Measurements from ENCODE around the gene RCOR2.

RCOR2 gene

GRCh38 chr11:63922673-63923192 is 5.8 kb upstream of the RCOR2 start:
- DNase-seq (ENCODE audit: low spot score): no peak

- DNase-seq (ENCODE audit: low spot score): no peak
These were observed 4.0 kb upstream of the RCOR2 start for GRCh38 chr11:63920939-63921417.

- DNase-seq (ENCODE audit: low spot score): no peak
These were observed 3.4 kb upstream of the RCOR2 start for GRCh38 chr11:63920126-63920938.

GRCh38 chr11:63919267-63920125 is 2.5 kb upstream of the RCOR2 start:
- no peak for DNase-seq (ENCODE audit: low spot score)

GRCh38 chr11:63918507-63919191 is 1.7 kb upstream of the RCOR2 start:
- no peak for DNase-seq (ENCODE audit: low spot score)

GRCh38 chr11:63917692-63918506 is 935 bp upstream of the RCOR2 start:
- DNase-seq (ENCODE audit: low spot score): no peak

GRCh38 chr11:63915961-63916836 is 765 bp downstream of the RCOR2 start:
- DNase-seq (ENCODE audit: low spot score): no peak

GRCh38 chr11:63914896-63915691 is 1.9 kb downstream of the RCOR2 start:
- no peak for DNase-seq (ENCODE audit: low spot score)

GRCh38 chr11:63913866-63914830 is 2.8 kb downstream of the RCOR2 start:
- no peak for DNase-seq (ENCODE audit: low spot score)

GRCh38 chr11:63912678-63913077 is 4.3 kb downstream of the RCOR2 start:
- DNase-seq (ENCODE audit: low spot score): no peak

GRCh38 chr11:63911876-63912275 is 5.1 kb downstream of the RCOR2 start:
- DNase-seq (ENCODE audit: low spot score): no peak

GRCh38 chr11:63911440-63911839 is 5.5 kb downstream of the RCOR2 start:
- no peak for DNase-seq (ENCODE audit: low spot score)

- no peak for DNase-seq (ENCODE audit: low spot score)
These were observed 6.3 kb downstream of the RCOR2 start for GRCh38 chr11:63910675-63911074.

GRCh38 chr11:63909591-63910506 is 7.1 kb downstream of the RCOR2 start:
- DNase-seq (ENCODE audit: low spot score): no peak

- no peak for DNase-seq (ENCODE audit: low spot score)
These were observed 8.1 kb downstream of the RCOR2 start for GRCh38 chr11:63908631-63909401.

- DNase-seq (ENCODE audit: low spot score): no peak
These were observed 9.0 kb downstream of the RCOR2 start for GRCh38 chr11:63907808-63908530.

Data from COLO829 (cell line).